Esophagus muscularis mucosa (tissue), 4 donors: ENCODE results near the gene METTL25B. TPM values are rescaled to one million over a fixed set of nuclear protein-coding genes. Genes with fewer than 3 reads are reported as not detected.

Source experiments
- DNase-seq: peaks from one replicate; pipeline ENCODE4 v3.0.0-alpha.2; 2017; ENCODE audit errors: extremely low spot score
- H3K27ac ChIP-seq, 4 donors: fragments of 200-600 bp; sonication (generic); replicated peaks in 1 of 4; 1 replicate in 3 of 4; 2 replicates in 1 of 4; pipeline ENCODE4 v1.5.1; 2016 to 2019; ENCODE audit warnings: mild to moderate bottlenecking in 1 of 4
- H3K27me3 ChIP-seq, 4 donors: fragments of 200-600 bp; sonication (generic); one replicate each; pipeline versions ENCODE4 v1.5.1 to v1.6.0; 2016 to 2019
- H3K36me3 ChIP-seq, 4 donors: fragments of 200-600 bp; sonication (generic); one replicate each; pipeline ENCODE4 v1.5.1; 2016 to 2019
- H3K4me1 ChIP-seq, 4 donors: fragments of 200-600 bp; sonication (generic); one replicate each; pipeline ENCODE4 v1.5.1; 2016 to 2019
- H3K4me3 ChIP-seq, 4 donors: fragments of 200-600 bp; sonication (generic); 1 replicate in 2 of 4; 2 replicates in 2 of 4; pipeline ENCODE4 v1.5.1; 2016 to 2019; ENCODE audit warnings: mild to moderate bottlenecking in 4 of 4, moderate library complexity in 1 of 4
- H3K9me3 ChIP-seq, 4 donors: fragments of 200-600 bp; sonication (generic); 1 replicate in 3 of 4; 2 replicates in 1 of 4; pipeline ENCODE4 v1.5.1; 2016 to 2019
- CTCF ChIP-seq, 3 experiments: fragments of 200-600 bp in 2 of 3; fragments of 450-650 bp in 1 of 3; sonication (generic) in 2 of 3; IDR thresholded peaks; one replicate each; pipeline ENCODE4 v1.5.1; 2017 to 2019; ENCODE audit warnings: antibody characterized with exemption in 3 of 3, mild to moderate bottlenecking in 2 of 3, moderate library complexity in 1 of 3
- EP300 ChIP-seq: sonication (generic); formaldehyde crosslinking; IDR thresholded peaks from one replicate; pipeline ENCODE4 v1.6.1; 2017; ENCODE audit warnings: antibody characterized with exemption
- POLR2A ChIP-seq: fragments of 450-650 bp; IDR thresholded peaks from one replicate; pipeline ENCODE4 v1.6.1; 2017; ENCODE audit warnings: antibody characterized with exemption, moderate library complexity, mild to moderate bottlenecking, low read depth
- POLR2AphosphoS5 ChIP-seq, 2 donors: sonication (generic); formaldehyde crosslinking; IDR thresholded peaks; one replicate each; pipeline ENCODE4 v1.6.1; 2017; ENCODE audit warnings: antibody characterized with exemption in 2 of 2
- WGBS: methylation state at CpG from one replicate; pipeline ENCODE4 v1.1.5; 2018; 5-methylcytosine and 5-hydroxymethylcytosine counted together
- intact Hi-C: fragments of 100-400 bp; cut with DNase I; formaldehyde crosslinking; loops from one replicate; pipeline ENCODE4 v1.15.1; 2023
- total RNA-seq, 4 donors: library from RNA; depleted of rRNA; stranded (reverse); fragments of >200 nt; gene quantifications; one replicate each; pipeline versions ENCODE4 v1.1.0 to v1.2.1, GENCODE V29; 2016

METTL25B gene
- total RNA-seq = 10 to 100 TPM; 16.2 to 32.3 (median 18.0) TPM

DNA sequence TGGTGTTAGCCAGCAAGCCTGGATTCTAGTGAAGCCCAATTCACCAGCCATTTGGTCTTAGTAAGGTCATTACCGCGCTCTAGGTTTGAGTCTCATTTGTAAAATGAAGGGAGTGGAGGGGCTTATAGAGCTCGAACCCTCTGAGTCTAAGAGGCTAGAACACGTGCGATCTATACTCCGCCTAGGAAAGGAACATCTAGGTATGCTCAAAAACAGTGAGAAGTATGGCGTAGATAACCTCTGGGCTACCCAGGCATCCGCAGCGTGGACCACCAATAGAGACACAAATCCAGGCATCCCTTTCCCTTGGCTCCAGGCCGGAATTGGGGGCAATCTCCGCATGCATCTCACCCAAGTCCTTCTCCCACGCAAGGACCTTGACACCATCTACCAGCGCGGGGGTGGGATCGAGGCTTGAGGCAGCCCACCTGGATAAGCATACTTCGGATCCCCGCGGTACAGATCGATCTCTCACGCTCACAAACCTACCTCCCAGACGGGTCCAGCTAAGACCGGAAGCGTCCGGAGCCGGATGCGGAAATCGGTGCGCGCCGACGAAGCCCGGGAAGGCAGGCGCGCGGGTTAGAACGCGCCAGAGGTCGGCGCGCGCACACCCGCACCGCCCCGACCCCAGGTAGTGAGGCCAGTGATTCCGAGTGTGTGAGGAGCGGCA is at the start of gene METTL25B:
Gene METTL25B, plus strand, starts transcription at position 544 of the 673 bp plus-strand sequence. CDS start 636 bp downstream, outside the sequence.
- H3K36me3 ChIP-seq = peaks cover 25 to 46% (median 30%) of the 10 kb centered on the region in 4 donors
- intact Hi-C loops = loop anchor here (1.0 kb wide), 1 partner anchor 39 kb away; the partner anchor contains the start of gene PRCC
- WGBS = 0% methylated on average over 9 of the region's 46 CpGs
- H3K4me3 ChIP-seq = peak within 1 kb of the TSS; percentile 70 to 79 (median 74)
- no peaks in the 10 kb centered on the region for H3K9me3 ChIP-seq
- H3K4me1 ChIP-seq = peaks cover 41 to 63% (median 60%) of the 10 kb centered on the region in 4 donors
- peak within 1 kb of the TSS; percentile 93 to 98 (median 94) for H3K27ac ChIP-seq
- TF ChIP-seq POLR2A (peak; percentile 36), CTCF (IDR thresholded peaks at IDR 0.05) (no peak), EP300 (no peak), POLR2AphosphoS5 (IDR thresholded peaks at IDR 0.05) (peak in 1 of 2 donors; percentile 60)
- peak; percentile 94 for DNase-seq
- no peaks in the 10 kb centered on the region for H3K27me3 ChIP-seq

DNA sequence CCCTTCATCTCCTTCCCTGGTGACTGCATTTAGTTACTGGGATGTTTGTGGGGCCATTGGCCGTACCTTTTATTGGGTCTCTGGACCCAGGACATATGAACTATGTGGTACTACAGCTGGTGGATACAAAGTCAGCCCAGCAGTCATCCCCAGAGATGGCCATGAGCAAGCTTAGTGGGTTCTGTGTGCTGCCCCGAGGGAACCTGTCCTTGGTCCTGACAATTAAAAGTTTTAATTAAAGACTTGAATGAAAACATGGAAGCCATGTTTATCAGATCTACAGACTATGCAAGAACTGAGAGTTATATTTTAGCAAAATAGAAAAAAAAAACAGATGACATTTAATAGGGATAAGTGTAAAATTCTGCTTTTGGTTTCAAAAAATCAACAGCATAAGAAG is 48.2 kb upstream of the METTL25B start:
- no peak for DNase-seq
- TF ChIP-seq POLR2AphosphoS5 (IDR thresholded peaks at IDR 0.05) (no peak), EP300 (no peak), POLR2A (no peak), CTCF (IDR thresholded peaks at IDR 0.05) (no peak)
- Histone ChIP-seq H3K36me3 (peaks cover 0 to 2% (median 0%) of the 10 kb centered on the region in 4 donors), H3K4me3 (no peak overlapping the region), H3K27me3 (peaks cover 0 to 54% (median 6%) of the 10 kb centered on the region in 4 donors), H3K4me1 (peaks cover 20 to 33% (median 32%) of the 10 kb centered on the region in 4 donors), H3K27ac (no peak overlapping the region), H3K9me3 (no peaks in the 10 kb centered on the region)
- 61% methylated on average over 2 of the region's 2 CpGs for WGBS
- intact Hi-C loops = loop anchor here (10.0 kb wide), 1 partner anchor 205 kb away; no protein-coding TSS in a partner anchor

- no peaks in the 10 kb centered on the region for H3K36me3 ChIP-seq
- H3K4me3 ChIP-seq = no peak overlapping the region
- H3K27ac ChIP-seq = no peak overlapping the region
- 80% methylated on average over 7 of the region's 8 CpGs for WGBS
- peaks cover 0 to 61% (median 8%) of the 10 kb centered on the region in 4 donors for H3K27me3 ChIP-seq
- H3K9me3 ChIP-seq = no peaks in the 10 kb centered on the region
- no peak for DNase-seq
- intact Hi-C loops = loop anchor here (10.0 kb wide), 1 partner anchor 203 kb away; no protein-coding TSS in a partner anchor
- H3K4me1 ChIP-seq = peaks cover 13 to 20% (median 19%) of the 10 kb centered on the region in 4 donors
- no peak for TF ChIP-seq POLR2A
- no peak for TF ChIP-seq EP300
- TF ChIP-seq CTCF (IDR thresholded peaks at IDR 0.05) = no peak
- no peak for TF ChIP-seq POLR2AphosphoS5 (IDR thresholded peaks at IDR 0.05)
Measured at GRCh38 chr1:156681196-156681960, 46.9 kb upstream of the METTL25B start.

DNA sequence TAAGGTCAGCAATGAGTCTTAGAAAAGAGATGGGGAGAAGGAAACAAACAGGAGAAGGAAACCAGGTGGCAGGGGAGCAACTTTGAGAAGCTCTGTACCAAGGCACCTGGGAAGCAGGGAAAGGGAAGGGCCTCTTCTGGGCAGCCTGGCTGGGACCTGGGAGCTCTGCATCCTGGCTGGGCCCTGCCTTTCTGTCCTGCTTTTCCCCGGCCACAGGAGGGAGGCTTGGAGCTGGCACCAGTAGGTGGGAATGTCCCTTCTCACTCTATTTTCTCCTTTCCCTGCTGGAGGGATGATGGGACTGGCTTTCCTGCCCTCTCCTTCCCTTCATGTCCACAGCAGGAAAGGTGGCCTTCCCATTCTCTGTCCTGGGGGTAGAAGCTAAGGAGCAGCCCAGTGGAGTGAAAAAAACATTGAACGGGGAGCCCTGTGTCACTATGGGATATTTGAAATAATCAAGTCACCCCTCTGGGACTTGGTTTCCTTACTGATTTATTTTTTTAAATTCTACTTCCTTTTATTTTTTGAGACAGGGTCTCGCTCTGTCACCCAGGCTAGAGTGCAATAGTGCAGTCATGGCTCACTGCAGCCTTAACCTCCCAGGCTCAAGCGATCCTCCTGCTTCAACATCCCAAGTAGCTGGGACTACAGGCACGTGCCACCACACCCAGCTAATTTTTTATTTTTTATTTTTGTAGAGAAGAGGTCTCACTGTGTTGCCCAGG is 45.9 kb upstream of the METTL25B start:
- Histone ChIP-seq H3K27me3 (peaks cover 0 to 59% (median 4%) of the 10 kb centered on the region in 4 donors), H3K36me3 (no peaks in the 10 kb centered on the region), H3K9me3 (no peaks in the 10 kb centered on the region), H3K4me3 (no peak overlapping the region), H3K4me1 (peaks cover 4 to 11% (median 9%) of the 10 kb centered on the region in 4 donors), H3K27ac (no peak overlapping the region)
- WGBS = 67% methylated on average over 5 of the region's 5 CpGs
- TF ChIP-seq POLR2A (no peak), POLR2AphosphoS5 (IDR thresholded peaks at IDR 0.05) (no peak), EP300 (no peak), CTCF (IDR thresholded peaks at IDR 0.05) (no peak)
- intact Hi-C loops = loop anchor here (10.0 kb wide), 1 partner anchor 202 kb away; no protein-coding TSS in a partner anchor
- no peak for DNase-seq
